Activated T-cell treated with anti-CD3 and anti-CD28 coated beads for 24 hours (primary cell): Measurements from ENCODE around the gene SDK1.

Experiments used
- DNase-seq: peaks from one replicate; pipeline ENCODE4 v3.0.0-alpha.2; 2020; ENCODE audit warnings: low read depth

Gene SDK1

DNA sequence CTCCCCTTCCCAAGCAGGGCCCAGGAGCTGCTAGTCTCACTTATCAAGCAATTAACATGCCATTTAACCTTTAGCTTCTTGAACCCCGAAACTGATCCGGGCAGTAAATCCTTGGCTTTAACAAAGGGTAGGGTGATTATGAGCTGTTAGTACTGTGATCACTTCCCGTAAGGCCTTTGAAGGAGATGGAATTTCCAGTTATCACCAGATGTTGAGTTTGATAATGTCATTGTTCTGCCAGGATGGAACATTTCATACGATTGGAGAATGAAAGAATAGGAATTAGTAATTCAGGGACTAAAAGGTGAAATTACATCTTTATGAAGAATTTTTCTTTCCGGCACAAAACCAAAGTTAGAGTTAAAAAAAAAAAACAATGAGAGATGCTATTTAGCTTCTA lies 810.1 kb downstream of the SDK1 start:
- DNase-seq, result no peak

DNA sequence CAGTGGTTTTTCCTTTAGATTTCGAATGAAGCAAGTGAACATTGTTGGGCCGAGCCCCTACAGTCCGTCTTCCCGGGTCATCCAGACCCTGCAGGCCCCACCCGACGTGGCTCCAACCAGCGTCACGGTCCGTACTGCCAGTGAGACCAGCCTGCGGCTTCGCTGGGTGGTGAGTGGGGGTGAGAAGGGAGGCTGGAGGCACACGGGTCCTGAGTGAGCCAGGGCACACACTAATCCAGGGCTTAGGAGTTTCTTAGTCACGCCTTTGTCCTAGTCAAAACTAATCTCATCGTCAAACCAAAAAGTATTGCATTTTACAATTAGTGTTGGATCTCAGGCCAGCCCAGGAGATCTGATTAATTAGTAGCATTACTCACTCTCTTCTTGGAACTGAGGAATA lies 812.2 kb downstream of the SDK1 start:
- no peak for DNase-seq

DNA sequence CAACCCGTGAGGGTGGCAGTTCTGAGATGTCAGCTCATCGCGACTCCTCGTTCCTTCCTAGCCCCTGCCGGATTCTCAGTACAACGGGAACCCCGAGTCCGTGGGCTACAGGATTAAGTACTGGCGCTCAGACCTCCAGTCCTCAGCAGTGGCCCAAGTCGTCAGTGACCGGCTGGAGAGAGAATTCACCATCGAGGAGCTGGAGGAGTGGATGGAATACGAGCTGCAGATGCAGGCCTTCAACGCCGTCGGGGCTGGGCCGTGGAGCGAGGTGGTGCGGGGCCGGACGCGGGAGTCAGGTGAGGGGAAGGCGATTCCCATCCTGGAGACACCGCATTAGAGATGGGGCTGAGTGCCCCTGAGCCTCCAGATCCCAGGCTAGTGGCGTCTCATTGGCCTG lies 812.9 kb downstream of the SDK1 start:
- DNase-seq, result no peak

DNA sequence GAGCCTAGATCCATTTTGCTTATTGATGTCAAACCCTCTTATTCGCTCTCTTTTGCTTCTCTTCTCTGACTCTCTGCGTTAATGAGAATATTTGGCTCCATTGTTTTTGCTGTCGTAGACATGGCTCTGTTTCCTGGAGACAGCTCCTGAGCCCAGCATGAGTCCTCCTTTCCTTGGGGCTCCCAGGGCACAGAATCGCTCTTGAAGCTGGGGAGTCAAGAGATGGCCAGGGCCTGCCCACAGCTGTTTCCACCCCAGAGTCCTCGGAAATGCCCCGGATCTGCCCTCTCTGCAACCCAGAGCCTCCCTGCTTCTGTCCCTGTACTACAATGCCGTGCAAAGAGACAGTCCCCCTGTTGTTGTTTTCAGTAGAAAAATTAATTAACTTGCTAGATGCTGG lies 814.4 kb downstream of the SDK1 start:
- DNase-seq, result no peak

DNA sequence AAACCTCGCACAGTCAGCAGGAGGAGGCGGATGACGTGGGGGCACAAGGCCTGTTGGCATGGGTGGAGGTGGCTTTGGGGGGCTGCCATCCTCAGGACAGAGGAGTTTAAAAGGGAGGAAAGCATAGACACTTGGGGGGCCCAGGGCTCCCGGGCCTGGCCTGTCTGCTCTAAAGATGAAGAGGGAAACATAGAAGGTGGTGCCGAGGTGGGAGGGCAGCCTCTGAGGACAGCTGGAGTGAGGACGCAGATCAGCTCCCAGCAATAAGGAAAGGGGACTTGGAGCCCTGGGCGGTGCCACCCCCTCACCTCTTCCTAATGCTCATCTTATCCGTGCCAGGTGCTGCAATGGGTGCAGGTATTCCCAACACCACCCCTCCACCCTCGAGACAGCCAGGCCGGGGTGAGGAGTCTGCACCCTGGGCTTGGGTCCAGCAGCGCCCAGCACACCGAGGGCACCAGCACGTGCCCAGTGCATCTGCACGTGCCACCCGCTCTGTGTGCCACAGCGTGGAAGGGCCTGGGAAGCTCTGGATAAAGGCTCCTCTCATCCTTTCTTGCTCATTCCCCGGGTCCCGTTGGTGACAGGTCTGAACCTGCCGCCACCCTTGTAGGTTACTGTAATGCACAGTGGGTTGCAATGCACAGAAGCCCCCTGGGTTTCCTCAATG lies 815.0 kb downstream of the SDK1 start:
- no peak for DNase-seq

- no peak for DNase-seq
These were observed 818.8 kb downstream of the SDK1 start for GRCh38 chr7:4119848-4120247.

DNA sequence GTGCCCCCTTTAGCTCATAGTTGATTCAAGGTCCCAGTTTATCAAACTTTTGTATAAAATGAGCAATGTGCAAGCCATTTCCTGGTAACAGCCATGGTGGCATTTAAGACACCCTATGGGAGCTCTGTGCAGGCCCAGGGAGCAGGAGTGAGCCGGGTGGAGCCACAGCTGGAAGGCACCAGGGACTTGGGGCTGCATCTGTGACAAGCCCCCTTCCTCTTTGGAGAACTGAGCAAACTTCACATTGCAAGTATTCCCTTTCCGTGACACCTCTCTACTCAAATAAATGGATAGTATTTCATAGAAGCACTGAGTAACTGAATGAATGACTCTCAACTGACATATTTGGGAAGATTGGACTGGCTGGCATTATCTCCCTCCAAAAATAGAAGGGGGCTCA lies 822.3 kb downstream of the SDK1 start:
- no peak for DNase-seq

- no peak for DNase-seq
These were observed 822.8 kb downstream of the SDK1 start for GRCh38 chr7:4123823-4124222.

- no peak for DNase-seq
These were observed 823.8 kb downstream of the SDK1 start for GRCh38 chr7:4124556-4125477.

DNA sequence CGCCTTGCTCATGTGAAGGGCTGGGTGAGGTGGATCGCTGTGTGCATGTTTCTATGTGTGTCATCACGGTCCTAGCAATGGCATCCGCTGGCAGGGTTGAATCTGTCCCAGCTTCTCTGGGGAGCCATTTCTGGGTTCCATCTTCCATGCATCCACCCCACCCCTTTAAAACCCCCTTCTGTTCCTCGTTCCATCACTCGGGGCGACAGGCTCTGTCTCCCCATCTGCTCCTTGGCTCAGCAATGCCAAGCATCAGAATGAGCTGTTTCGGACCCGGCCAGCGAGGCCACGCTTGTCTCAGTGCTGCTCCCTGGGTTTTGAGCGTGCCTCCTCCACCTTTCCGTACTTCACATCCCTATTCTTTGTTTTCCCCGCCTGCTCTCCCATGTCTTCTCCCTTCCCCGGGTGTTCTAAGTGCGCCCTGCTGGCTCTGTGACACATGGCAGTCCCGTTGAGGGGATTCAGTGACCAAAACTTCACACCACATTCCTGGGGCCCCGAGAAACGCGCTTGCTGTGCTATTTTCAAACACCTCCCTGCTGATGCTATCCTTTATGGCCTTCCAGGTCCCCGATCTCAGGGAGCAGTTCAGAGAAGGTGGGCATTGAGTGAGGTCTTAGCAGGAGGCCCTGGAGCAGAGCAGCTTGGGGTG lies 827.0 kb downstream of the SDK1 start:
- DNase-seq, result no peak

- DNase-seq, result no peak
These were observed 828.5 kb downstream of the SDK1 start for GRCh38 chr7:4129481-4130122.

DNA sequence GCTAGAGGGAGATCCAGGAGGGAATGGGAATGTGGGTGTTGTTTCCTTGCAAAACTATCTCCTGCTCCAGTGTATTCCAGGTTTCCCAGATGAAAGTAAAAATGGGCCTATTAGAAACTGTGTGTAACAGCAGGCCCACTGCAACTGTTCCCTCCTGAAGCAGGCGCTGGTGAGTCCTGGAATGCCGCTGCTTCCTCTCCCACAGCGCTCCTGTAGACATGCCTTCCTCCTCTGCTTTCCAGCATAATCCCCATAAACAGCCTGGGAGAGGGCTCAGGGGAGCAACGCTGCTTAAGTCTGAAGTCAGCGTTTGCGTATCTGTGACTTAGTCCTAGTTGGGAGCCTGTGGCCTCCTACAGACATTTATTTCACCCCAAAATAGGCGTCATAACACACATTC lies 830.0 kb downstream of the SDK1 start:
- DNase-seq, result no peak

DNA sequence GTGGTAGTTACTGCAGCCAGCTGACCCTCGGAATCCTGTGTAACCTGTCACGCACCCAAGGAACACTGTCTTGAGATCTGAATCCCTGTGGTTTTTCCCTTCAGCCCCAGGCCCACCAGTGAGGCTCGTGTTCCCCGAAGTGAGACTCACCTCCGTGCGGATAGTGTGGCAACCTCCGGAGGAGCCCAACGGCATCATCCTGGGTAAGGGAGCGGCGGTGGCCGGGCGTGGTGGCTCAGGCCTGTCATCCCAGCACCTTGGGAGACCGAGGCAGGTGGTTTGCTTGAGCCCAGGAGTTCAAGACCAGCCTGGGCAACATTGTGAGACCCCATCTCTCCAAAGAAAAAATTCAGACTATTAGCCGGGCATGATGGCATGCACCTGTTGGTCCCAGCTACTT lies 831.2 kb downstream of the SDK1 start:
- no peak for DNase-seq

DNA sequence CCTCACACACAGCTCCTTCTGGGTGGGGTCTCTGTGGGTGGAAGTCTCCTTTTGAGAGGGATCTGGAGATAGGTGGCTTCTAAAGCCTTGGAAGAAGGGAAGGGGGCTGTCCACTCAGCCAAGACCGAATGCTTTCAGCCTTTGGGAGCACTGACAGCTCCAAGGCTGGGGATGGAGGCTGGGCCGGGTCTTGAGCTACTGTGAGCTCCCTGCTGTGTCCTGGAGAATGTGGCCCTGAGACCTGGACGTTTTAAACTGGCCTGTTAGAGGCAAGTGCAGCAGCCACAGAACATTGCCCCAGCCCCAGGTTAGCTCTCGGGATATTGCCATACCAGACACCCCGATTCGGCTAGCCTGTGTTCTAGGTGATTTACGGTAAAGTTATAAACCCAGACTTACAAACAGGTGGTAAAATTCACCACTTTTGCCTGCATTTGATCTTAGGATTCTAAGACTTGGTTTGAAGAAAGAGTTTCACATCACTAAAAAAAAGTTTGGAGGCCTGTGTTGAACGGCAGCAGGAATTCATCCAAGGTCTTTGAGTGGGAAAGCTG lies 832.5 kb downstream of the SDK1 start:
- no peak for DNase-seq

GRCh38 chr7:4134204-4134603 lies 833.2 kb downstream of the SDK1 start:
- DNase-seq, result no peak

GRCh38 chr7:4134631-4135030 lies 833.6 kb downstream of the SDK1 start:
- no peak for DNase-seq

GRCh38 chr7:4135301-4135700 lies 834.2 kb downstream of the SDK1 start:
- DNase-seq, result no peak

GRCh38 chr7:4136036-4136435 lies 835.0 kb downstream of the SDK1 start:
- DNase-seq, result no peak

GRCh38 chr7:4136501-4137110 lies 835.6 kb downstream of the SDK1 start:
- no peak for DNase-seq

- no peak for DNase-seq
These were observed 836.5 kb downstream of the SDK1 start for GRCh38 chr7:4137552-4137951.

DNA sequence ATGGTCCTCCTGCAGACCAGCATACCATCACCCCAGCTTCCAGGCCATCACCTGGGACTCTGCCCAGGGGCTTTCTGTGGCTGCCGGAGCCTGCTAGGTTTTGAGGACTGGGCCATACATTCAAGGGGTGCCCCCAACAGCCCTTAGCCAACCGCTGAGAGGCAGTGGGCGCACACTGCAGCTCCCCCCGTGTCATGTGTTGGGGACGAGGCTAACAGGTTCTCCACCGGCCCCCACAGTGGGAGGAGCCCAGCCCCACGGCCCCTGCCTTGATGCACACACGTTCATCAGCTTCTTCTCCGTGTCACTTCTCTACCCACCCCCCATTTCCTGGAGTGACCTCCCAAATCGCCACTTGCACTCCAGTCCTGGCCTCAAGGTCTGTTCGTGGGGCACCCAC lies 837.8 kb downstream of the SDK1 start:
- DNase-seq, result no peak
